GM12865 (cell line): ENCODE measurements around the gene PRKCE.

Source experiments
- DNase-seq: peaks from one replicate; pipeline ENCODE4 v3.0.0; 2010; ENCODE audit warnings: low read depth
- H3K4me3 ChIP-seq: 2 replicates; pipeline ENCODE4 v1.5.1; 2011; ENCODE audit warnings: mild to moderate bottlenecking, low read depth, low read length, control low read depth
- CTCF ChIP-seq: IDR thresholded peaks from 2 replicates; pipeline ENCODE4 v1.5.1; 2011; ENCODE audit warnings: low read length, control low read depth, low read depth, inconsistent platforms; ENCODE audit not compliant: insufficient read depth; ENCODE audit errors: missing control alignments

The PRKCE gene

GRCh38 chr2:46180189-46180588, 528.7 kb downstream of the PRKCE start:
- no peak overlapping the region for H3K4me3 ChIP-seq
- no peak for DNase-seq
- TF ChIP-seq CTCF: no peak

GRCh38 chr2:46181306-46181705, 529.8 kb downstream of the PRKCE start:
- no peak for TF ChIP-seq CTCF
- H3K4me3 ChIP-seq: no peak overlapping the region
- DNase-seq: no peak

GRCh38 chr2:46181789-46182530, 530.5 kb downstream of the PRKCE start:
- no peak for DNase-seq
- H3K4me3 ChIP-seq: no peak overlapping the region
- TF ChIP-seq CTCF: no peak

GRCh38 chr2:46183426-46183825, 532.0 kb downstream of the PRKCE start:
- TF ChIP-seq CTCF: no peak
- H3K4me3 ChIP-seq: no peak overlapping the region
- DNase-seq: no peak

GRCh38 chr2:46184794-46185583, 533.5 kb downstream of the PRKCE start:
- DNase-seq: no peak
- no peak overlapping the region for H3K4me3 ChIP-seq
- peak; percentile 6 for TF ChIP-seq CTCF

- no peak for TF ChIP-seq CTCF
- DNase-seq: peak; percentile 69
- peak overlapping the region; percentile 11; the same call in 1 of the 2 replicates for H3K4me3 ChIP-seq
These were observed 535.7 kb downstream of the PRKCE start for GRCh38 chr2:46187112-46187618.
